Measurements from ENCODE around the gene CYTL1.

DNA sequence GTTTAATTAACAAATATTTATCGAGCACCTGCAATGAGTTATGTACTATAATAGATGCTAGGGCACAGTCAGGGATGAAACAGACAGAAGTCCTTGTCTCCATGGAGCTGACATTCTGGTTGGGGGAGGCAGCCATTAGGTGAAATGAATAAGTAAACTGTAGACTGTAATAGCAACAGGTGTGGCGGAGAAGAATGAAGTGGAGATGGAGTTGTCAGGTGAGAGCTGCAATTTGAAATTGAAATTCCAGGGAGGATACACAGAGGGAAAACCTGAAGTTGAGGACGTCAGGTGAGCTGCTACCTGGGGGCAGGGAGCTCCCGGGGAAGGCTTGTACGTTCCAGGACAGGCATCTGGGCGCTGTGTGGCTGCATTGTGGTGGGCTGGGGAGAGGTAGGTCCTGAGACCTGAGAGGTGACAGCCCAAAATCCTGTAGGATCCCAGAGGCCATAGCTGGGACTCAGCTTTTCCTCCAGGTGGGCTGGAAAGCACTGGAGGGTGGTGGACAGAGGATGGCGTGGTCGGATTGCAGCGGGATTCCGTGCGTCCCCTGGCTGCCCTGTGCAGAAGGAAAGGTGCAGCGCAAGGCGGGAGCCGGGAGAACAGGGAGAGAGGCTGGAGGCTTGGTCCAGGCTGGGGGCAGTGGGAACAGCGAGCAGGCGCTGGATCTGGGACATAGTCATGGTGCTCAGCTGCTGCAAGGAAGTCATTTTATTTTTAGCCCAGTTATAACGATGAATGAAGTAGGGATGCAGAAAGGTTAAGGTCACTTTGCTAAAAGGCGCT lies 24.8 kb downstream of the CYTL1 start:
- TF ChIP-seq, protein P1, sequence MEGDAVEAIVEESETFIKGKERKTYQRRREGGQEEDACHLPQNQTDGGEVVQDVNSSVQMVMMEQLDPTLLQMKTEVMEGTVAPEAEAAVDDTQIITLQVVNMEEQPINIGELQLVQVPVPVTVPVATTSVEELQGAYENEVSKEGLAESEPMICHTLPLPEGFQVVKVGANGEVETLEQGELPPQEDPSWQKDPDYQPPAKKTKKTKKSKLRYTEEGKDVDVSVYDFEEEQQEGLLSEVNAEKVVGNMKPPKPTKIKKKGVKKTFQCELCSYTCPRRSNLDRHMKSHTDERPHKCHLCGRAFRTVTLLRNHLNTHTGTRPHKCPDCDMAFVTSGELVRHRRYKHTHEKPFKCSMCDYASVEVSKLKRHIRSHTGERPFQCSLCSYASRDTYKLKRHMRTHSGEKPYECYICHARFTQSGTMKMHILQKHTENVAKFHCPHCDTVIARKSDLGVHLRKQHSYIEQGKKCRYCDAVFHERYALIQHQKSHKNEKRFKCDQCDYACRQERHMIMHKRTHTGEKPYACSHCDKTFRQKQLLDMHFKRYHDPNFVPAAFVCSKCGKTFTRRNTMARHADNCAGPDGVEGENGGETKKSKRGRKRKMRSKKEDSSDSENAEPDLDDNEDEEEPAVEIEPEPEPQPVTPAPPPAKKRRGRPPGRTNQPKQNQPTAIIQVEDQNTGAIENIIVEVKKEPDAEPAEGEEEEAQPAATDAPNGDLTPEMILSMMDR (IDR thresholded peaks at IDR 0.05), result no peak
- TF ChIP-seq EP300 (IDR thresholded peaks at IDR 0.05; ENCODE audit: low read depth), result no peak
- no peak for TF ChIP-seq POLR2A (IDR thresholded peaks at IDR 0.05)
- no peak for TF ChIP-seq POLR2AphosphoS5 (IDR thresholded peaks at IDR 0.05)
